ENCODE results near the gene GSTP1. TPM values are rescaled to one million over a fixed set of nuclear protein-coding genes. Genes with fewer than 3 reads are reported as not detected.
A peak's percentile ranks its signal among the peaks of the same experiment; 100 is the strongest.
"Not testable (repeated sequence)": the region's sequence is repeated elsewhere in the genome, so short reads cannot be mapped to it uniquely, and the experiment has no call there.

The GSTP1 gene
- total RNA-seq, 2 donors from 2014 or later, result 67.8 to 79.7 TPM

GRCh38 chr11:67617243-67617953 is 33.8 kb downstream of the GSTP1 start:
- Mint-ChIP-seq H3K27ac (peak overlapping the region; percentile 34), H3K4me3 (peak overlapping the region; percentile 70), H3K27me3 (no peaks in the 10 kb centered on the region), H3K36me3 (ENCODE audit: low read depth) (no peaks in the 10 kb centered on the region), H3K4me1 (peaks cover 18% of the 10 kb centered on the region)
- DNase-seq (no peak), ATAC-seq (no peak)
- no peaks in the 10 kb centered on the region for H3K9me3 ChIP-seq (ENCODE audit: control insufficient read depth, low read length, poor library complexity, severe bottlenecking)

GRCh38 chr11:67618901-67619659 is 35.5 kb downstream of the GSTP1 start:
- H3K27ac Mint-ChIP-seq; H3K4me3 Mint-ChIP-seq; ATAC-seq; H3K27me3 Mint-ChIP-seq; DNase-seq; H3K36me3 Mint-ChIP-seq (ENCODE audit: low read depth); H3K9me3 ChIP-seq (ENCODE audit: control insufficient read depth, low read length, poor library complexity, severe bottlenecking): not testable (repeated sequence)
- peaks cover 13% of the 10 kb centered on the region for H3K4me1 Mint-ChIP-seq

- not testable (repeated sequence) for DNase-seq; H3K4me3 Mint-ChIP-seq; H3K27ac Mint-ChIP-seq; H3K36me3 Mint-ChIP-seq (ENCODE audit: low read depth); H3K27me3 Mint-ChIP-seq; ATAC-seq; H3K4me1 Mint-ChIP-seq; H3K9me3 ChIP-seq (ENCODE audit: control insufficient read depth, low read length, poor library complexity, severe bottlenecking)
Observed at GRCh38 chr11:67619683-67620618, 36.3 kb downstream of the GSTP1 start.

- ATAC-seq; H3K4me1 Mint-ChIP-seq; H3K27me3 Mint-ChIP-seq; H3K36me3 Mint-ChIP-seq (ENCODE audit: low read depth); H3K27ac Mint-ChIP-seq; H3K9me3 ChIP-seq (ENCODE audit: control insufficient read depth, low read length, poor library complexity, severe bottlenecking); DNase-seq; H3K4me3 Mint-ChIP-seq: not testable (repeated sequence)
Observed at GRCh38 chr11:67620621-67621020, 37.0 kb downstream of the GSTP1 start.

GRCh38 chr11:67621928-67622327 is 38.3 kb downstream of the GSTP1 start:
- not testable (repeated sequence) for H3K27me3 Mint-ChIP-seq; H3K27ac Mint-ChIP-seq; DNase-seq; H3K4me3 Mint-ChIP-seq; H3K9me3 ChIP-seq (ENCODE audit: control insufficient read depth, low read length, poor library complexity, severe bottlenecking); H3K36me3 Mint-ChIP-seq (ENCODE audit: low read depth); H3K4me1 Mint-ChIP-seq; ATAC-seq

- not testable (repeated sequence) for DNase-seq; H3K9me3 ChIP-seq (ENCODE audit: control insufficient read depth, low read length, poor library complexity, severe bottlenecking); H3K36me3 Mint-ChIP-seq (ENCODE audit: low read depth); H3K4me3 Mint-ChIP-seq; H3K27me3 Mint-ChIP-seq; H3K4me1 Mint-ChIP-seq; ATAC-seq; H3K27ac Mint-ChIP-seq
Observed at GRCh38 chr11:67622905-67623304, 39.3 kb downstream of the GSTP1 start.

GRCh38 chr11:67623795-67624194 is 40.2 kb downstream of the GSTP1 start:
- not testable (repeated sequence) for H3K4me3 Mint-ChIP-seq; ATAC-seq; H3K27me3 Mint-ChIP-seq; DNase-seq; H3K27ac Mint-ChIP-seq; H3K36me3 Mint-ChIP-seq (ENCODE audit: low read depth); H3K4me1 Mint-ChIP-seq; H3K9me3 ChIP-seq (ENCODE audit: control insufficient read depth, low read length, poor library complexity, severe bottlenecking)

- H3K9me3 ChIP-seq (ENCODE audit: control insufficient read depth, low read length, poor library complexity, severe bottlenecking); H3K4me3 Mint-ChIP-seq; ATAC-seq; DNase-seq; H3K4me1 Mint-ChIP-seq; H3K36me3 Mint-ChIP-seq (ENCODE audit: low read depth); H3K27ac Mint-ChIP-seq; H3K27me3 Mint-ChIP-seq: not testable (repeated sequence)
Observed at GRCh38 chr11:67626131-67626833, 42.7 kb downstream of the GSTP1 start.

GRCh38 chr11:67626970-67627369 is 43.4 kb downstream of the GSTP1 start:
- Mint-ChIP-seq H3K4me3 (no peak overlapping the region), H3K4me1 (peaks cover 10% of the 10 kb centered on the region), H3K27ac (no peak overlapping the region), H3K27me3 (no peaks in the 10 kb centered on the region), H3K36me3 (ENCODE audit: low read depth) (no peaks in the 10 kb centered on the region)
- H3K9me3 ChIP-seq (ENCODE audit: control insufficient read depth, low read length, poor library complexity, severe bottlenecking), result no peaks in the 10 kb centered on the region
- ATAC-seq (no peak), DNase-seq (no peak)

GRCh38 chr11:67627441-67627811 is 43.8 kb downstream of the GSTP1 start:
- Mint-ChIP-seq H3K27me3 (no peaks in the 10 kb centered on the region), H3K27ac (no peak overlapping the region), H3K36me3 (ENCODE audit: low read depth) (no peaks in the 10 kb centered on the region), H3K4me3 (no peak overlapping the region), H3K4me1 (peaks cover 12% of the 10 kb centered on the region)
- no peaks in the 10 kb centered on the region for H3K9me3 ChIP-seq (ENCODE audit: control insufficient read depth, low read length, poor library complexity, severe bottlenecking)
- ATAC-seq (no peak), DNase-seq (no peak)

- ATAC-seq (no peak), DNase-seq (no peak)
- Mint-ChIP-seq H3K27me3 (no peaks in the 10 kb centered on the region), H3K4me1 (peaks cover 12% of the 10 kb centered on the region), H3K27ac (no peak overlapping the region), H3K4me3 (no peak overlapping the region), H3K36me3 (ENCODE audit: low read depth) (no peaks in the 10 kb centered on the region)
- no peaks in the 10 kb centered on the region for H3K9me3 ChIP-seq (ENCODE audit: control insufficient read depth, low read length, poor library complexity, severe bottlenecking)
Observed at GRCh38 chr11:67627812-67628624, 44.4 kb downstream of the GSTP1 start.

GRCh38 chr11:67628710-67629385 is 45.2 kb downstream of the GSTP1 start:
- DNase-seq (no peak), ATAC-seq (no peak)
- H3K4me1 Mint-ChIP-seq, result peaks cover 12% of the 10 kb centered on the region
- no peaks in the 10 kb centered on the region for H3K9me3 ChIP-seq (ENCODE audit: control insufficient read depth, low read length, poor library complexity, severe bottlenecking)
- no peaks in the 10 kb centered on the region for H3K36me3 Mint-ChIP-seq (ENCODE audit: low read depth)
- H3K27me3 Mint-ChIP-seq, result no peaks in the 10 kb centered on the region
- peak overlapping the region; percentile 39 for H3K27ac Mint-ChIP-seq
- peak overlapping the region; percentile 95 for H3K4me3 Mint-ChIP-seq
